Stimulated activated CD8-positive, alpha-beta memory T cell treated with anti-CD3 and anti-CD28 coated beads, Interleukin-15, amount 100 ng/mL, for 48 hours (primary cell): ENCODE results near the gene ZNF526.
A peak's percentile ranks its signal among the peaks of the same experiment; 100 is the strongest.

ENCODE experiments used
- DNase-seq, 2 donors: peaks; one replicate each; pipeline ENCODE4 v3.0.0-alpha.2; 2020; ENCODE audit warnings: low read depth in 2 of 2

The ZNF526 gene

GRCh38 chr19:42219812-42220750 is at the start of gene ZNF526:
ZNF526 (plus strand) TSS chr19:42220312; CDS start chr19:42224404, 4,092 bp downstream.
- peak; percentile 97 to 98 for DNase-seq

- no peak for DNase-seq
Measured at GRCh38 chr19:42170715-42171114, 49.4 kb upstream of the ZNF526 start.

- DNase-seq: no peak
Measured at GRCh38 chr19:42172261-42172660, 47.9 kb upstream of the ZNF526 start.

- DNase-seq: no peak
Measured at GRCh38 chr19:42173695-42174094, 46.4 kb upstream of the ZNF526 start.

GRCh38 chr19:42174188-42174587 is 45.9 kb upstream of the ZNF526 start:
- no peak for DNase-seq

- no peak for DNase-seq
Measured at GRCh38 chr19:42174958-42175734, 45.0 kb upstream of the ZNF526 start.

GRCh38 chr19:42175952-42176648 is 44.0 kb upstream of the ZNF526 start:
- DNase-seq: no peak

GRCh38 chr19:42176649-42176989 is 43.5 kb upstream of the ZNF526 start:
- DNase-seq: no peak

GRCh38 chr19:42176990-42177685 is 43.0 kb upstream of the ZNF526 start:
- DNase-seq: peak; percentile 66 to 69

GRCh38 chr19:42177686-42178019 is 42.5 kb upstream of the ZNF526 start:
- no peak for DNase-seq

- DNase-seq: no peak
Measured at GRCh38 chr19:42178791-42179674, 41.1 kb upstream of the ZNF526 start.

GRCh38 chr19:42184401-42184861 is 35.7 kb upstream of the ZNF526 start:
- peak; percentile 42 to 53 for DNase-seq

- DNase-seq: no peak
Measured at GRCh38 chr19:42185277-42185676, 34.8 kb upstream of the ZNF526 start.

GRCh38 chr19:42188665-42189064 is 31.4 kb upstream of the ZNF526 start:
- no peak for DNase-seq

GRCh38 chr19:42189133-42189532 is 31.0 kb upstream of the ZNF526 start:
- no peak for DNase-seq

GRCh38 chr19:42191330-42191729 is 28.8 kb upstream of the ZNF526 start:
- DNase-seq: no peak

- DNase-seq: no peak
Measured at GRCh38 chr19:42191855-42192254, 28.3 kb upstream of the ZNF526 start.

- no peak for DNase-seq
Measured at GRCh38 chr19:42193294-42193693, 26.8 kb upstream of the ZNF526 start.

GRCh38 chr19:42193706-42194105 is 26.4 kb upstream of the ZNF526 start:
- DNase-seq: no peak
